GM18520 (cell line): ENCODE results near the gene SRSF6.
"Not testable (repeated sequence)": the region's sequence is repeated elsewhere in the genome, so short reads cannot be mapped to it uniquely, and the experiment has no call there.

Experiments used
- ATAC-seq: cut with Tn5 transposase; IDR thresholded peaks from one replicate; pipeline ENCODE4 v1.9.1; 2021; ENCODE audit not compliant: unreplicated experiment

Gene SRSF6

DNA sequence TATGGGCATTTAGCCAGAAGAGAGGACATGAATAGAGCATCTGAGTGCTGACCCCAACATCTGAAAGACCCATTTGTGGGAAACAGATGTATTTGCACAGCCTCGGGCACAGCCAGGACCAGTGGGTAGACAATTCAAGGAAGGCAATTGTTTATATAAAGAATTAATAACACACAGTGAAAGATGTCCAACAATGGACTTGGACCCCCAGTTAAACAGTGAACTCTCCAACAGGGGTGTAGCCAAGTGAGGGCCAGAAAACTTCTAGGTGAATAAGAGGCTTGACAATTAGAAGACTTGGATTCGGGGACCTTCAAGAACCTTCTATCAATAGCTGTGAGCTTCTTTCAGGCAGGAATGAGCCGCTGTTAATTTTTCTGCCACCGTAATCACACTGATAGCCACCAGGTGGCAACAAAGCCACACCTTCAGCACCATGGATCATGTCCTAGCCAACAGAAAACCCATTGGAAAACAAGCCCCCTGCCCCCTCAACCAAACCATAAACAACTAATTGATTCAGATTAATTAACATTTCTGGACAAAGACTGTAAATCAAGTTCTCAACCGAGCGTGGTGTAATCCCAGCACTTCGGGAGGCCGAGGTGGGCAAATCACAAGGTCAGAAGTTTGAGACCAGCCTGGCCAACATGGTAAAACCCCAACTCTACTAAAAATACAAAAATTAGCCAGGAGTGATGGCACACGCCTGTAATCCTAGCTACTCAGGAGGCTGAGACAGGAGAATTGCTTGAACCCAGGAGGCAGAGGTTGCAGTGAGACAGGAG lies 8.8 kb upstream of the SRSF6 start:
- ATAC-seq = no peak

DNA sequence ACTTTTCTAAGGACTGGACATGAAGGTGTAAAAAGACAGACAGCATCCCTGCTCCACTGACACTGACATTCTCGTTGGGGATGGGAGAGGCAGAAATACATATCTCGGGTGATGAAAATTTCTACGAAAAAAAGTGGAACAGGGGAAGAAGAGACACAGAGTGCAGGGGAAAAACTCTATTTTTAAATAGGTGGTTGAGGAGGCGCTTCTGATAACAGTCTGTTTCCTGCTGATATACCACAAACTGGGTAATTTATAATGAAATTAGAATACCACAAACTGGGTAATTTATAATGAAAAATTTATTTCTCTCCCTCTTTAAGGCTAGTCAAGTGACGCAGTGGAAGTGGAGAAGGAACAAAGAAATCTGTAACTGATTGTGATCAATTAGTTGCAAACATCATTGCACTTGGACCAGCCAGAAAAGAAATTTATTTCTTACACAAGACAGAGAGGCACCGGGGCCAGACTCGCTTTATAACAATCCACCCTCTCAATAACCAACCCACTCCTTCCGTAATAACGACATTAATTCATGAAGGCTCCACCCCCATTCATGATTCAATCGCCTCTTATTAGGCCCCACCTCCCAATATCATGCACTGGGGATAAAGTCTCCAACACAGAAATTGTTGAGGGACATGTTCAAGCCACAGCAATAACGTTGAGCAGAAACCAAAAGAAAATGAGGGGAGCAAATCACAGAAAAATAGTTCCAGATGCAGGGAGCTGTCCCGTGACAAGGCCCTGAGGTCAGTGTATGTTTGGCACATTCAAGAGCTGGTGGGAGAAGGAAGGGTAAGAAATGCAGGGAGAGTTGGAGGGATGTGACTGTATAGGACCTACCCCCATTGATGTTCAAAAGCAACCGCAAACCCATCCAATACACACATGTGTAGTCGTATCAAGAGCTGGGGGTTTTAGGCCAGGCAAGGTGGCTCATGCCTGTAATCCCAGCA lies 6.6 kb upstream of the SRSF6 start:
- ATAC-seq = no peak

DNA sequence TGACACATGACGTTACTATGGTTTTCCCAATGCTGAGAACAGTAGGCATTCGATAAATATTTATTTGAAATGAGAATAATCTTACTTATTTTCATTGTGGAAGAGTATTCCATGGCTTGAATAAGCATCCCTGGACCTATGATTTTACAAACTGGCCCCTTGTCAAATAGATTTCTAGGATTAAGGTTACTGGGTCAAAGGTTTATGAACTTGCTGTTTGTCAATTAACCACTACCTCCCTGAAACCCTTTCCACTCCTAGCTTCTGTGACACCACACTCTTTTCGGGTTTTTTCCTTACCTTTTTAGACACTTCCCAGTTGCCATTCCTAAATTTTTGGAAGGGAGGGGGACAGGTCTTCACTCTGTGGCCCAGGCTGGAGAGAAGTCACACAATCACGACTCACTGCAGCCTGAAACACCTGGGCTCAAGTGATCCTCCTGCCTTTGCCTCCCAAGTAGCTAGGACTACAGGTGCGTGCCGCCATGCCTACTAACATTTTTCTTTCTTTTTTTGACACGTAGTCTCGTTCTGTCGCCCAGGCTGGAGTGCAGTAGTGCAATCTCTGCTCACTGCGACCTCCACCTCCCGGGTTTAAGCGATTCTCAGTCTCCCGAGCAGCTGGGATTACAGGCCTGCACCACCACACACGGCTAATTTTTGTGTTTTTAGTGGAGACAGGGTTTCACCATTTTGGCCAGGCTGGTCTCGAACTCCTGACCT lies 5.1 kb upstream of the SRSF6 start:
- ATAC-seq = no peak

DNA sequence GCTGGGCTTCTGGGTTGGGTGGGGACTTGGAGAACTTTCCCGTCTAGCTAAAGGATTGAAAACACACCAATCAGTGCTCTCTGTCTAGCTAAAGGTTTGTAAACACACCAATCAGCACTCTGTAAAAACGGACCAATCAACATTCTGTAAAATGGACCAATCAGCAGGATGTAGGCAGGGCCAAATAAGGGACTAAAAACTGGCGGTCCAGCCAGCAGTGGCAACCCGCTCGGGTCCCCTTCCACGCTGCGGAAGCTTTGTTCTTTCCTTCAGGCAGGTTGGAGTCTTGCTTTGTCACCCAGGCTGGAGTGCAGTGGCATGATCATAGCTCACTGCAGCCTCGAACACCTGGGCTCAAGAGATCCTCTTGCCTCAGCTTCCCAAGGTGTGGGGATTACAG lies 1.4 kb upstream of the SRSF6 start:
- not testable (repeated sequence) for ATAC-seq

DNA sequence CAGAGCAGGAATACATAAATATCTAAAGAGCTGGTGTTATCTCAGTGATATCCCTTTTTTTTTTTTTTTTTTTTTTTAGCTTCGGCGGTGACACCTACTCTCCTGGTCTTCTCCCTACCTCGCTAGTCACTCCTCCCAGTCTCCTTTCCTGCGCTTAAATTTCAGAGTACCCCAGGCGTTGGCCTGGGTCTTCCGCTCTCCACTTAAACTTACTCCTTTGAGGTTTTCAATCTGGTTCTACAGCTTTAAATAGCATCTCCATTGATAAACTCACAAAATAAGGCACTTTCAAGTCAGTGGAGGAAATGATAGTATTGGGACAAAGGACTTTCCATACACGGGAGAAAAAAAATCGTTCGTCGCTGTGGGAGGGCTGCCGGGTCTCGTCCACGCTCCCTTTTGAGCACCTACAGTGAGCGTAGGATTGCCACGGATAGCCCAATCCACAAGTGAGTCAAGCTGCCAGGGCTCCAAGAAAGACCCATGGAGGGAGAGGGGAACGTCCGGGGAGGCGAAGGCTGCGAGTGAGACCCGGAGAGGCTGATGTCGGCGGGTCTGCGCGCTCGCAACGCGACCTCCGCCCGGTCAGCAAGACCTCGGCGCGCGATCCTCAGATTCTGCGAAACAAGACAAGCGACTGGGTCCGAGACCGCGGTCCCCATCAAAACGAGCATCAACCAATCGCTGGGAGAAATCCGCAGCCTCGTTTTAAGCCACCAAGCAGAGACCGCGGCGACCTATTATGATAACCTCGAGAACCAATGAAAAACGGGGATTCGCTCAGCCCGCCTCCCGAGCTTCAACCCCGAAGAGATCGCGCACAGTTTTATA lies 672 bp upstream of the SRSF6 start:
- ATAC-seq = peak; percentile 58

DNA sequence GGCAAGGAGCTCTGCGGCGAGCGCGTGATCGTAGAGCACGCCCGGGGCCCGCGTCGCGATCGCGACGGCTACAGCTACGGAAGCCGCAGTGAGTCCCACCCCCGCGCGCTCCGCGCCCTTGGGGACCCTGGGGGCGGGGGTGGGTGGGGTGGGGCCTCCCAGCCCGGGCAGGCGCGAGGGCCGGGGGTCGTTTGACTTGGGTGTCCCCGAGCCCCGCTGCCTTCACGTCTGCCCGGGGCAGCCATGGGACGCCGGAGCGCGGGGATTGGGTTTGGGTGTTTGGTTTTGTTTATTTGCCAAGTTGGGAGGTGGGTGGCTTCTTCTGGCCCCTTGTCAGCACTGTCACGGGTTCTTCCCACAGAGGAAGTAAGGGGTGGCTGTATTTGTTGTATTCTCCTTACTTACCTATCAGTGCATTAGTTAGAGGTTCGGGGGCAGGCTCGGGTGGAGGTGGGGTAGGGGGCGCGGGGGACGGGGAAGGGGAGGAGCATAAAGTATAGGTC lies 777 bp downstream of the SRSF6 start:
- ATAC-seq = no peak

DNA sequence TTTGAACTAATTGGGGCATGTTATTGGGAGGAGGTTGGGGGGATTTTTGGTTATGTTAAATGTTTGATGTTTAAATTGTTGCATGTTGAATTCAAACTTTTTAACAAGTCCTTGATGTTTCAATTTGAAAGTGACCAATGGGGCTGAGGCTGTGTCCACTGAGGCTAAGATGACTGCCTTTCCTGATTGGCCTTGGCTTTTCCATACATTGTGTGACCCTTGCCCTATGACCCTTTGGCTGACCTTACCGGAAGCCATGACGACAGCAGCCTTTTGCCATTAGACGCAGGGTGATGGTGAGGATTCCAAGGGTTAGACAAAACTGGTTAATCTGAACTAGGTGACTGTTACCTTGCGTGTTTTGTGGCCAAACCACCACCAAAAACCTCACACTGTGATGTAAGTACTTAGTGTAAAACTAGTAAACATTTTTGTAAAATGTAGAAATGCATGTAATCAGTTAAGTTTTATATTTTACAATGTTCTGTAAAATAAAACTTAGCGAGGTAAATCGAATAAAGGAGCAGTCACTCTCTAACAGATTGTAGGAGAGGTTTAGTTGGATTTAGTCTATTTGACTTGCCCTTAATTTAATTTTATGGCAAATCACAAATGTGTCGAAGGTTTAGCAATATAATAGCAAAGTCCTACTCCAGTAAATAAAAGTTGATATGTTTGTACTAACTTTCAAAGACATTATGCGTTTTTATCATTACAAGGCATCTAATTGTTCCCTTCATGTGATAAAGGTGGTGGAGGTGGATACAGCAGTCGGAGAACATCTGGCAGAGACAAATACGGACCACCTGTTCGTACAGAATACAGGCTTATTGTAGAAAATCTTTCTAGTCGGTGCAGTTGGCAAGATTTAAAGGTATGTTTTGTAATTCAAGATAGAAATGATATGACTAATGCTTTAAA lies 1.6 kb downstream of the SRSF6 start:
- ATAC-seq = no peak

DNA sequence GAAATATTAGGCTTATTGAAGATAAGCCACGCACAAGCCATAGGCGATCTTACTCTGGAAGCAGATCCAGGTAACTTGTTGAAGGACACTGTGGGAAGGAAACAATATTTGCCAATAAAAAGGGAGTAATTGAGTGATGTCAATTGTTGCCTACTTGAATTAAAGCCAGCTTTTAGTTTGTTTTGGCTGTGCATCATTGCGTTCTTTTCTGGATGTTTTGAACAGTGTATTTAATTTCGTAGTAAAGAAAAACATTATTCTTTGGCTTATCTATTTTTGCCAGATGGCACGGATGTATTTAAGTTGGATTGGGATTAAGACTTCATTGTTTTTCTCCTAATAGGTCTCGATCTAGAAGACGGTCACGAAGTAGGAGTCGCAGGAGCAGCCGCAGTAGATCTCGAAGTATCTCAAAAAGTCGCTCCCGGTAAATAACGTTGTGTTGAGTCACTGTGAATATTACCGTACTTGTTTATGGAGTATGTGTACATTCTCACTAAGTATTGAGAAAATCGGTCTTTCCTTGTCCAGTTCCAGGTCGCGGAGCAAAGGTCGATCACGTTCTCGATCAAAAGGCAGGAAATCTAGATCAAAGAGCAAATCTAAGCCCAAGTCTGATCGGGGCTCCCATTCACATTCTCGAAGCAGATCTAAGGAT lies 2.6 kb downstream of the SRSF6 start:
- no peak for ATAC-seq

DNA sequence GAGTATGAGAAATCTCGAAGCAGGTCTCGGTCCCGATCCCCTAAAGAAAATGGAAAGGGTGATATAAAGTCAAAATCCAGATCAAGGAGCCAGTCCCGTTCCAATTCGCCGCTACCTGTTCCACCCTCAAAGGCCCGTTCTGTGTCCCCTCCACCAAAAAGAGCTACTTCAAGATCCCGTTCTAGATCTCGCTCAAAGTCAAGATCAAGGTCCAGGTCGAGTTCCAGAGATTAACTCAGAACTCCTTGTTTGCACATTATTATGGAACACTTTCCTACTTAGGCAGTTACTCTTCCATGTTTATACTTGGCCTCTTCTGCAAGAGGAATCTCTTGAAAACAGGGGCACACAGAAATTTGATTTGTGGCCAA lies 3.1 kb downstream of the SRSF6 start:
- no peak for ATAC-seq

DNA sequence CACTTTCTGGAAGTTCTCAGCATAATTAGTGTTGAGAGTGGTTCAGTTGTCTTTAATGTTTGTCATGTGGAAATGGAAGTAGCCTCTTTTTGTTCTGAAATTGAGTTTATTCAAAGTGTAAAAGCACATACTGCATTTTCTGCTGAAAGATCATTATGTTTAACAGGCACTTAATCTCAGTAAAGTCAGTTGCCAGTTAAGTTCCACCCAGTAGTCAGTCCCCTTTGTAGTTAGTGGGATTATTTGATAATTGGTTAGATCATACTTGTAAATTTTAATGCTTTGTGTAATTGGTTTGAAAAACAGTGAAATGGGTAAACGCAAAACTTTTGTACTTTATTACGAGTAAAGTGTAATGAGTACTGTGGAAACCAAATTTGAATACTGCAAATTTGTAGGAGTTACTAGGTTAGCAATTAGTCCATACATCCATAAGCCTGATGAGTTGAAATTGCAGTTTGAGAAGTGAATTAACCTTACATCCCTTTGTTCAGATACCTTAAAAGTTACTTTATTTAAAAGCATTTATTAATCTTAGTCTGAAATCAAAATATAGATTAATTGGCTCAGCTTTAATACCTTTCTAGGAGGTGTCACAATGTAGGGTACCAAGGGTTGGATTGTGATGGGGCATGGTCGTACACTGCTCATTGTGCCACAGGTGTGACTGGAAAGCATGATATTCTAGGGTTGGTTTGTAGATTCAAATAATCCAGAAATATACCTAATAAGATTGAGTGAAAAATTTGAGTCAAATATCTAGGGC lies 4.4 kb downstream of the SRSF6 start:
- no peak for ATAC-seq

DNA sequence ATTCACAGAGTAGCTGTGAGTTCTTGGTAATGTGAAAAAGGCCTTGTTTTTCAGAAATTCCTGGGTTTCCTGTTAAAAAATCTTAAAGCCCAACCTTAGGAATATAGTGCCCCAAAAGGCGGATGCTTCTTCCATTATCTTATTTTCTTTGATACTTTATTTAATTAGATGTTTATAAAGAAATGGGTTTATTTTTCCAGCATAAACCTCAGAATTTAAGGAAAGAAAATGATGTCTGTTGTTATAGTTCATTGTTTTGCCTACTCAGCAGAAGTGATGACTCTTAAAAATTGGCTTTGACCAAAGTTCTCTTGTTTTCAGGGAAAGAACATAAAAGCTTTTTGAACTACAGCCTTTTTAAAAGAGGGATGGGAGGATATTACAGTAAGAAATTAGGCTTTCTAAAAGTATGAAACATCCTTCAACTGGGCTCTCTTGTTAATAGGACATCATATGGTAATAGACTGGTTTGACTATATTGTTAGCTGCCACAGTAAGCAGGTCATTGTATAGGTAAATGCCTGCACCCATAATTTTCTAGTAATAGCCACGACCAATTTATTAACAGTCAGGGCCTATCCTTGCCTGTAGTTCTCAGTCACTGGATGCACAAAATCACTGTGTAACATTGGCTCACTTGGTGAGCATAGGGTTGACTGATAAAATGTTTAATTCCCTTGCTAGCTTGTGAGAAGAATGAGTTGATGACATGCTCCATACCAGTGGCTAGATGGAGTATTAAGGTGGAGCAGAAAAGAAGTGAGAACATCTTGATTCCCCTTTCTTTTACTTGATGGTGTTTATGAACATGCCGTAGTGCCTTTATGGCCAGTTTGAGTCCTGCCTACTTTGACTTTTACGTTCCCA lies 5.2 kb downstream of the SRSF6 start:
- ATAC-seq = no peak

DNA sequence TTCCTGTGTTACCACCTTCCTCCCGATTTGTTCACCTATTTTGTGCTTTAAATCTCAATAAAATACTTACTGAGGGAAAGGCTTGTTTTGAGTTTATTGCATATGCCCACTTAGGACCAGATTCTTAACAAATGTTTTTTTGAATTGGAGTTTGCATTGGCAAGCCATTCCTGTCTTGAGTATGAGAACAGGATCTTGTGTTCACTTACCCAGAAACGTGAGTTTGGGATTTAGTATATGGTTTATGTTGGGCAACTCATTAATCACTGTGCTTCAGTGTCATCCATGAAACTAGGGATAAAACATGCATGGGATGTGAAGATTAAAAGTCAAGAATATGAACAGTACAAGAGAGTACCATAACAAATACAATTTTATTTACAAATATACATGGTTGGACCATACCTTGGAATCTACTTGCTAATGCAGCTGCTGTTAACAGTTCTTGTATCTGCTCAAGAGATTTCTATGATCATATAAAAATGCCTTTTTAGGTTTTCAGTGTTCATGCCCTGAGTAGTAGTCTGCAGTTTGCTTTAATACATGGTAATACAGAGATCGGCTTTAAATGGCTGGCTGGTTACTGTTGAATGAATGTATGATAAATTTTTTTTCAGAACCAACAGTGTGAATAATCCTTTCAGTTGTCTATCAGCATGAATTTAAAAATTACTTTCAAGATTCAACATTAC lies 6.0 kb downstream of the SRSF6 start:
- ATAC-seq = no peak

DNA sequence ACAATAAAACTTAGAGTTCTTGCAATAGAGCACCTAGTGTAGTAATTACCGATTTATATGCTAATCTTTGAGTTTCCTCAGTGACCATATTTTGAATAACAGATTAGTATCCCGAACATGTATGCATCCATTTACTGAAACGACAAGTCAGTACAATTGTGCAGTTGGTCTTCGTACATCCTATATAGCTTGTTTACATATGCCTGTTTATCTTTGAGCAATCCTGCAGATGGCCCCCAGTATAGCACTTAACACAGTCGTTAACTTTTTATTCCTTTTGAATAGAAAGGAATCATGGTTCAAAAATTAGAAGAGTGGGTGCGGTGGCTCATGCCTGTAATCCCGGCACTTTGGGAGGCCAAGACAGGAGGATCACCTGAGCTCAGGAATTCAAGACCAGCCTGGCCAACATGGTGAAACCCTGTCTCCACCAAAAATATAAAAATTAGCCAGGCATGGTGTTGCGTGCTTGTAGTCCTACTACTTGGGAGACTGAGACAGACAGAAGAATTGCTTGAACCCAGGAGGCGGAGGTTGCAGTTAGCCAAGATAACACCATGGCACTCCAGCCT lies 6.6 kb downstream of the SRSF6 start:
- no peak for ATAC-seq

DNA sequence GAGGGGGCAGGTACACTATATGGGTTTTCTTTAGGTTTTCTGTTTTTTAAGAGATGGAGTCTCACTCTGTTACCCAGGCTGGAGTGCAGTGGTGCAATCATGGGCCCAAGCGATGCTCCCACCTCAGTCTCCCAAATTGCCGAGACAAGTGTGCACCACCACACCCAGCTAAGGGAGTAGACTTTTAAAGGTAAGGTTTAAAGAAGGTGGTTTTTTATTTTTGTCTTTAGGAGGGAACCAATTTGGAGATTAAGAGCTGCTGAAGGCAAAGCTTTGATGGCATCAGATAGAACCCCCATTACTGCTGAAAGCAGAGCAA lies 7.9 kb downstream of the SRSF6 start:
- ATAC-seq = no peak

DNA sequence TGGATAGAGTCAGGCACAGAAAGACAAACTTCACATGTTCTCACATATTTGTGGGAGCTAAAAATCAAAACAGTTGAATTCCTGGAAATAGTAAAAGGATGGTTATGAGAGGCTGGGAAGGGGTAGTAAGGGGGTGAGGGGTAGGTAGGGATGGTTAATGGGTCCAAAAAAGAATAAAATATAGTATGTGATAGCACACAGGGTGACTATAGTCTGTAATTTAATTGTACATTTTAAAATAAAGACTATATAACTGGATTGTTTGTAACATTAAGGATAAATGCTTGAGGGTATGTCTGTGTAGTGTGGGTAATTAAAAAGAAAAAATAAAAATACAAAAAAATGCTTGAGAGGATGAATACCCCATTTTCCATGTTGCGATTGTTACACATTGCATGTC lies 9.9 kb downstream of the SRSF6 start:
- no peak for ATAC-seq

DNA sequence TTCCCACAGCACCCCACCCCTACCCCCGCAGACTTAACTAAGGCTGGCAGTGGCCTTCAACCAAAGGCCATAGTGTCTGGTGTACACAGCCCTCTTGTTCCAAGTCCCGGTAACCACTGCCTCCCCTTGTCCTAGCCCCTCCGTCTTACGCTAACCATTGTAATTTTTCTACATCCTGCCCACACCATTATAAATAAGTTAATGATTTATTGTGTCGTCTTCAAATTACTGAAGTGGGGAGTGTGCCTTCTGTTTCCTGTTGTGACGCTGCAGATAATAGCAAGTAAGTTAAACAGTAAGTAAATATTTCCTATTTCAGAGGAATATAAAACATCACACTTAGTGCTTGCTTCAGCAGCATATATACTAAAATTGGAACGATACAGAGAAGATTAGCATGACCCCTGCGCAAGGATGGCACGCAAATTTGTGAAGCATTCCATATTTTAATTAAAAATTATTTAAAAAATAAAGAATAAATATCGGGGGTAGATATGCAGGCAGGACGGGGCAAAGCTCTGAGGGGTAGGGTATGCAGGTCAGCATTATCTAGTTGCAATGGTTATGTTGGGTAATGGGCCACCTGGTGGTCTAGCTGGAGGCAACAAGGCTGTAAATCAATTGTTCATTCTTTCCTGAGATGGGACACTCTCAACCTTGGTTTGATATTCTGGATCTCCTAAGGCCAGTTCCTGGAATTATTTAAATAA lies 15.1 kb downstream of the SRSF6 start:
- ATAC-seq = no peak
